ENCODE data around the gene SERPIND1. TPM values are rescaled to one million over a fixed set of nuclear protein-coding genes. Genes with fewer than 3 reads are reported as not detected.

SERPIND1 gene
- total RNA-seq, 1 donor from 2014 or later, result not detected

- Histone ChIP-seq H3K27me3 (no peaks in the 10 kb centered on the region), H3K36me3 (peaks cover 10 to 24% of the 10 kb centered on the region in 2 donors), H3K4me3 (no peak overlapping the region), H3K9me3 (no peaks in the 10 kb centered on the region), H3K27ac (no peak overlapping the region), H3K4me1 (no peaks in the 10 kb centered on the region)
- TF ChIP-seq, protein P1, sequence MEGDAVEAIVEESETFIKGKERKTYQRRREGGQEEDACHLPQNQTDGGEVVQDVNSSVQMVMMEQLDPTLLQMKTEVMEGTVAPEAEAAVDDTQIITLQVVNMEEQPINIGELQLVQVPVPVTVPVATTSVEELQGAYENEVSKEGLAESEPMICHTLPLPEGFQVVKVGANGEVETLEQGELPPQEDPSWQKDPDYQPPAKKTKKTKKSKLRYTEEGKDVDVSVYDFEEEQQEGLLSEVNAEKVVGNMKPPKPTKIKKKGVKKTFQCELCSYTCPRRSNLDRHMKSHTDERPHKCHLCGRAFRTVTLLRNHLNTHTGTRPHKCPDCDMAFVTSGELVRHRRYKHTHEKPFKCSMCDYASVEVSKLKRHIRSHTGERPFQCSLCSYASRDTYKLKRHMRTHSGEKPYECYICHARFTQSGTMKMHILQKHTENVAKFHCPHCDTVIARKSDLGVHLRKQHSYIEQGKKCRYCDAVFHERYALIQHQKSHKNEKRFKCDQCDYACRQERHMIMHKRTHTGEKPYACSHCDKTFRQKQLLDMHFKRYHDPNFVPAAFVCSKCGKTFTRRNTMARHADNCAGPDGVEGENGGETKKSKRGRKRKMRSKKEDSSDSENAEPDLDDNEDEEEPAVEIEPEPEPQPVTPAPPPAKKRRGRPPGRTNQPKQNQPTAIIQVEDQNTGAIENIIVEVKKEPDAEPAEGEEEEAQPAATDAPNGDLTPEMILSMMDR (IDR thresholded peaks at IDR 0.05), result no peak
- no peak for DNase-seq (ENCODE audit: low spot score in 2 of 2)
- intact Hi-C loops (cut with DNase I), result no loop called here
These were observed 5.9 kb downstream of the SERPIND1 start for GRCh38 chr22:20779818-20780158.

DNA sequence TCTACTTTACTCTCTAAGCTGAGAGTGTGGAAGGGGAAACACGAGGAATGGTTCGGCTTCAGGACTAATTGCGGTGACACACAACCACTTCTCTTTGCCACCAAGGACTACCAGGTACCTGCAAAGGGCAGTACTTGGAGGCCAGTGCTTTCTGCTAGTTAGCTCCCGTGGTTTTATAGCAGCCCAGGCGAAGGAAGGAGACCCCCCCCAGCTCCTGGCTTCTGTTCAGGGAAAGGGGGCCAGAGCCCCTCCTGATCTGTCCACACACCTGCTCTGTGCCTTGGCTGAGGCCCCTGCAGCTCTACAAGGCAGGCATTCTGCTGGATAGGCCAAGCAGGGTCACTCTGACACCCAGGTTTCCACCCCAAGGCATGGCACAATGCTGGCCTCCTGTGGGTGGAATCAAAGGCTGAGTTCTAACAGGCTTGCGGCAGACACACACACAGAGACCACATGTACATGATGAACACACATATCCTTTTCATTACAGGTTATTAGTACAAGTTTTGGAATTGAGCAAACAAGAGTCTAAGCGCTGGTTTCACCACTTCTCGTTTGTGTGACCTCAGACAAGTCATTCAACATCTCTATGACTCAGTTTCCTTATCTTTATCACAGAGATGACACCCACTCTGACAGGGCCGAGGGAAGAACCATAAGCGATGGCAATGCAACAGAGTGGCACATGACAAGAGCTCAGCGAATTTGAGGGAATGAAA lies 7.5 kb downstream of the SERPIND1 start:
- TF ChIP-seq, protein P1 (IDR thresholded peaks at IDR 0.05), result no peak
- H3K4me3 ChIP-seq, result no peak overlapping the region
- no peaks in the 10 kb centered on the region for H3K4me1 ChIP-seq
- no peaks in the 10 kb centered on the region for H3K27me3 ChIP-seq
- intact Hi-C loops (cut with DNase I), result no loop called here
- H3K9me3 ChIP-seq, result no peaks in the 10 kb centered on the region
- DNase-seq (ENCODE audit: low spot score in 2 of 2), result no peak
- H3K36me3 ChIP-seq, result peaks cover 13 to 30% of the 10 kb centered on the region in 2 donors
- H3K27ac ChIP-seq, result no peak overlapping the region

DNA sequence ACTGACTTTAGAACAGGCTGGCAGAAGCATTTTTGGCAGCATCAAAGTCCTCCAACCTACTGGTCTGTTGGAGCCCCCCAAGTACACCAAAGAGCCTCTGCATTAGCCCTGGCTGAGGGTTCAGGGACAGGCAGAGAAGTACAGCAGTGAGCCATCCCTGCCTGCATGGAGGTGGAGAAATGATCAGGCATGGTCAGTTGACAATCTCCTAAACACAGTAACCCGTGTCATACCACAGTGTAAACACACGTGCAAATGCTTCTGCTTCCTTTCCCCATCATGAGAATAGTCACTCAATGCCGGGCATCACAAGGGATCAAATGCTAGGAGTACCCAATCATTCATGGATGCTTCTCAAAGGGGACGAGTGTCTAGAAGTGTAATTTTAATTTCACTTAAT lies 8.2 kb downstream of the SERPIND1 start:
- intact Hi-C loops (cut with DNase I), result no loop called here
- Histone ChIP-seq H3K4me3 (no peak overlapping the region), H3K27me3 (no peaks in the 10 kb centered on the region), H3K27ac (no peak overlapping the region), H3K9me3 (no peaks in the 10 kb centered on the region), H3K36me3 (peaks cover 19 to 35% of the 10 kb centered on the region in 2 donors), H3K4me1 (no peaks in the 10 kb centered on the region)
- DNase-seq (ENCODE audit: low spot score in 2 of 2), result no peak
- TF ChIP-seq, protein P1 (IDR thresholded peaks at IDR 0.05), result no peak

DNA sequence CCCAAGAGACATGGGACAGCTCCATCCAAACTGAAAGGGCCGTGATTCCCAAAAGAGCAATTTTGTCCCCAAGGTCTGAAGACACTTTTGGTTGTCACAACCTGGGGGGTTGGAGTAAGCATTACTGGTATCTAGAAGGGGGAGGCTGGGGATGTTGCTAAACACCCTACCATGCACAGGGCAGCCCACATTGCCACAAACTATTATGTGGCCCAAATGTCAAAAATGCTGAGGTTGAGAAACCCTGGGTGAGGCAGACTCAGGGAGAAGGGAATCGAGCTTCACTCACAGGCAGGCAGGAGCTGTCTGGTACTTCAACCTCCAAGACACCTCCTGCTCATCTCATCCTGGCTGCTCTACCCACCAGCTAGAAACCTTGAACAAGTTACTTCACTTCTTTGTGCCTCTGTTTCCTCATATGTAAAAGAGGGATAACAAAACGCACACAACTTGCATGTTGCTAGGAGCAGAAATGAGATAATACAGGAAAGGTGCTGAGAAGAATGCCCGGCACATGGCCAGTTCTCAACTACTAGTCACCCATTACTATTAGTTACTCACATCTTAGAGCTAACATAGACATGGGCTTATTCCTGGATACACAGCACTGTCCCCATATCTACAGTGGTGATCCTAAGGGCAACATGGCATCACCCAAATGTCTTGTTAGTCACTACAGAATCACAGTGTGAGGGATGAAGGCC lies 8.8 kb downstream of the SERPIND1 start:
- Histone ChIP-seq H3K27me3 (no peaks in the 10 kb centered on the region), H3K4me1 (no peaks in the 10 kb centered on the region), H3K4me3 (no peak overlapping the region), H3K36me3 (peaks cover 22 to 41% of the 10 kb centered on the region in 2 donors), H3K27ac (no peak overlapping the region), H3K9me3 (no peaks in the 10 kb centered on the region)
- intact Hi-C loops (cut with DNase I), result no loop called here
- DNase-seq (ENCODE audit: low spot score in 2 of 2), result no peak
- TF ChIP-seq, protein P1 (IDR thresholded peaks at IDR 0.05), result no peak

- Histone ChIP-seq H3K4me3 (no peak overlapping the region), H3K36me3 (peaks cover 28 to 45% of the 10 kb centered on the region in 2 donors), H3K27ac (no peak overlapping the region), H3K27me3 (no peaks in the 10 kb centered on the region), H3K4me1 (no peaks in the 10 kb centered on the region), H3K9me3 (no peaks in the 10 kb centered on the region)
- TF ChIP-seq, protein P1 (IDR thresholded peaks at IDR 0.05), result no peak
- intact Hi-C loops (cut with DNase I), result no loop called here
- no peak for DNase-seq (ENCODE audit: low spot score in 2 of 2)
These were observed 9.4 kb downstream of the SERPIND1 start for GRCh38 chr22:20783300-20783673.
